Measurements from ENCODE around the gene IZUMO2.

- TF ChIP-seq CTCF (IDR thresholded peaks at IDR 0.05): no peak
- no peak for TF ChIP-seq ZBTB33 (IDR thresholded peaks at IDR 0.05; ENCODE audit: borderline replicate concordance, low read depth)
- no peak for TF ChIP-seq CHD2 (IDR thresholded peaks at IDR 0.05; ENCODE audit: low read length, partially characterized antibody)
- TF ChIP-seq TEAD4 (IDR thresholded peaks at IDR 0.05; ENCODE audit: borderline replicate concordance, insufficient read depth): no peak
- TF ChIP-seq SMC3 (IDR thresholded peaks at IDR 0.05; ENCODE audit: low read depth, low read length): no peak
- TF ChIP-seq USF2 (IDR thresholded peaks at IDR 0.05; ENCODE audit: borderline replicate concordance, low read depth, low read length): no peak
- no peak for TF ChIP-seq TAF1 (IDR thresholded peaks at IDR 0.05; ENCODE audit: borderline replicate concordance, low read depth, low read length)
- TF ChIP-seq EP300 (IDR thresholded peaks at IDR 0.05; ENCODE audit: borderline replicate concordance in 1 of 2, low read depth in 1 of 2, low read length in 1 of 2): no peak
Measured at GRCh38 chr19:50206191-50206590, 43.1 kb upstream of the IZUMO2 start.

Measured in SK-N-SH (cell line).